Measurements from ENCODE around the gene MYO16.

Gene MYO16

DNA sequence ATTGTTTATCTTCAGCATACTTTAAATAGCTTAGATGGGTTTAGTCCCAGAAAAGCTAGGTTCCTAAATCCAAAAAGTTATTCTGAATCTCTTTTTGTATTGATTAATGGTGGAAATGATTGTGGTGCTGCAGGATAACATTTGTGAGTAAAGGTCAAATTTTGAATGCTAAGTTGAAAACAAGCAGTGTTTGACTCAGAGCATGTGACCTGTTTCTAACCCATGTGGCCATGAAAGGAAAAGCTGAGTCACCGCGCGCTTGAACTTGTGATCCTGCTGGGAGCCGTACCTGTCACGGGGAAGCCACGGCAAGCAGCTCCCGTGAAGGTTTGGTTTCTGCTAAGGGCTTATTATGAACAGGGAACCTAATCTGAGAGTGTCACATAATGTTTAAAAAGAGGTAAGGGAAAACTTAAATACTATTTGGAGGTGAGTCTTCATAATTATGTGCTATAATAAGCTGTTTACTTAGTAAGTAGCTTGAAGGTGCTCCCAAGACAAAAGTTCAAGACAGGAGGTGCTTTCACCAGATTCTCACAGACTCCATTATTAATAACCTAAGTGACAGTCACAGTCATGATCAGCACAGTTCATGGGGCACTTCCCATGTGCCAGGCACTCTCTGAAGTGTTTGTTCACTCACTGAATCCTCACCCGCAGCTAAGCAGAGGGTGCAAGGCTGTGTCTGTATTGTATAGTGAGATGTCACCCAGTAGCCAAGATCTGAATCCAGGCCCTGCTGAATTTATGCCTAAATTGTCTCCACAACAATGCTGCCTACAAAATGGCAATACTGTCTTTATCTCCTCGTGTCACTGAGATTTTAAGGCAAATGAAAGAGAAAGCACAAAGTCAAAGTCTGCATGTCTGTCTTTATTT, 286.5 kb downstream of the MYO16 start:
- no peak overlapping the region for H3K27ac ChIP-seq (ENCODE audit: extremely low read depth, low read depth, low read length)
- H3K4me1 ChIP-seq (ENCODE audit: control insufficient read depth, insufficient read depth, low read length), result no peaks in the 10 kb centered on the region; the same call in 1 of the 2 replicates
- CTCF ChIA-PET, result interaction anchor here (0.6 to 2.3 kb wide), 16 partner anchors 8 to 691 kb away, joined by 3 to 9 read pairs (median 4); no protein-coding TSS in a partner anchor
- H3K36me3 ChIP-seq (ENCODE audit: control insufficient read depth in 2 of 2, insufficient read depth in 1 of 2, low read length in 2 of 2), result no peaks in the 10 kb centered on the region
- TF ChIP-seq ZNF10 (tag by site-specific recombination; IDR thresholded peaks at IDR 0.05) (0 out of 2 replicates have a peak, but pooled peaks have one; percentile 54), ZIC2 (tag by site-specific recombination; IDR thresholded peaks at IDR 0.05) (no peak), TRIM28 (IDR thresholded peaks at IDR 0.05; ENCODE audit: borderline replicate concordance, low read length) (0 out of 2 replicates have a peak, but pooled peaks have one; percentile 39)
- POLR2A ChIA-PET, result no interaction called here
- no peak overlapping the region for H3K4me3 ChIP-seq (ENCODE audit: low read depth, low read length)
- no peaks in the 10 kb centered on the region for H3K9me3 ChIP-seq (ENCODE audit: control insufficient read depth, insufficient read depth, low read depth, low read length)

DNA sequence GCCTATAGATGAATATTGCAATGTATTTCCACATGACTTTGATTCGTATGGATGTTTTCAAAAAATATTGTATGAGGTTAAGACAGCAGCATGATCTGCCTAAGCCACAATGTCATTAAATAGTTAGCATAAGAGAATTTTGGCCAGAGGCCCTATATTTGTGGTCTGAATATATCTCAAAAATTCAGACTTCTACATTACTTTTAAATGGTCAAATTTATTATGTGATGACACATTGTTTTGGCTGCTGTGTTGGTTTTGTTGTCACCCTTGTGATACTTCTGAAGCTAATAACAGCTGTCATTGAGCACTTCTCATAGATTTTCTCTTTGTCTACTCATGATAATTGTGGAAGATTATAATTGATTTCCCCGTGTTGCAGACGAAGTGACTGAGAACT, 288.2 kb downstream of the MYO16 start:
- Histone ChIP-seq H3K36me3 (ENCODE audit: control insufficient read depth in 2 of 2, insufficient read depth in 1 of 2, low read length in 2 of 2) (no peaks in the 10 kb centered on the region), H3K9me3 (ENCODE audit: control insufficient read depth, insufficient read depth, low read depth, low read length) (no peaks in the 10 kb centered on the region), H3K27ac (ENCODE audit: extremely low read depth, low read depth, low read length) (no peak overlapping the region), H3K4me3 (ENCODE audit: low read depth, low read length) (no peak overlapping the region), H3K4me1 (ENCODE audit: control insufficient read depth, insufficient read depth, low read length) (no peaks in the 10 kb centered on the region; the same call in 1 of the 2 replicates)
- TF ChIP-seq, protein P1, sequence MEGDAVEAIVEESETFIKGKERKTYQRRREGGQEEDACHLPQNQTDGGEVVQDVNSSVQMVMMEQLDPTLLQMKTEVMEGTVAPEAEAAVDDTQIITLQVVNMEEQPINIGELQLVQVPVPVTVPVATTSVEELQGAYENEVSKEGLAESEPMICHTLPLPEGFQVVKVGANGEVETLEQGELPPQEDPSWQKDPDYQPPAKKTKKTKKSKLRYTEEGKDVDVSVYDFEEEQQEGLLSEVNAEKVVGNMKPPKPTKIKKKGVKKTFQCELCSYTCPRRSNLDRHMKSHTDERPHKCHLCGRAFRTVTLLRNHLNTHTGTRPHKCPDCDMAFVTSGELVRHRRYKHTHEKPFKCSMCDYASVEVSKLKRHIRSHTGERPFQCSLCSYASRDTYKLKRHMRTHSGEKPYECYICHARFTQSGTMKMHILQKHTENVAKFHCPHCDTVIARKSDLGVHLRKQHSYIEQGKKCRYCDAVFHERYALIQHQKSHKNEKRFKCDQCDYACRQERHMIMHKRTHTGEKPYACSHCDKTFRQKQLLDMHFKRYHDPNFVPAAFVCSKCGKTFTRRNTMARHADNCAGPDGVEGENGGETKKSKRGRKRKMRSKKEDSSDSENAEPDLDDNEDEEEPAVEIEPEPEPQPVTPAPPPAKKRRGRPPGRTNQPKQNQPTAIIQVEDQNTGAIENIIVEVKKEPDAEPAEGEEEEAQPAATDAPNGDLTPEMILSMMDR (tag by site-specific recombination; IDR thresholded peaks at IDR 0.05), result no peak
- POLR2A ChIA-PET, result no interaction called here
- CTCF ChIA-PET, result no interaction called here

DNA sequence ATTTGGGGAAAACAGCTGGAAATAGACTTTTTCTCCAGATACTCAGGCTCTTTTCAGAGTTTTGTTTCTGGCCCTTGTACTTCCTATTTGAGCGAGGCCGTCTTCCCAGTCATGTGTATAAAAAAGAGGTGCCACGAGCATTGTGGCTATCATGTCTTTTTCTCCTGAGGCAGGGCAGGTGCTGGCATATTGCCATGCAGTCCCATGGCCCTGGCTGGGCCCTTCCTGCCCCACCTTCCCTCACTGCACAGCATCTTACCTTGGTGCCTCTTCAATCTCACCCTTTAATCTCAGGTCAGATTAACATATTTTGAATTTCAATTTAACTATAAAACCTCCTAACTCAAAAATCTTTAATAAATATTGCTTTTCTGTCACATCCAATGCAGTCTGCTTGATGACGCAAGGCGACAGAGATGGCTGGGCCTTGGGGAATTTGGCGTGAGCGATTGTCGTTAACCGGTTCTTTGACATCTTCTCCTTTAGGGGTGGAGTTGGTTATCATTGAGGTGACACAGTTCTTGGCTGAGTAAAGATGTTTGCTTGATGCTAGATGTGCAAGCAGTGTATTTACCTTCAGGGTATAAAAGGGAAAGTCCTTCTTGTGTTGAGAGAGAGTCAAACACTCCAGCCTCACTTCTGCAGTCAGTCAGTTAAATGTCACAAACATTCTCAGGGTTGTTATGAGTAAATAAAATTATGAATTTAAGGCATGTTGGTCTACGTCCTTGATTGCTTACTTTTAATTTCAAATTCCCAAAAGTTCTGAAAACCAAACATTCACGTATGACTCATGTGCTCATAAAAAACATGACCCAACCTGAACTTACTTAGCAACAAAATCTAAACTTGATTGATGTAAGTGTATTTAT, 289.9 kb downstream of the MYO16 start:
- ChIA-PET CTCF (no interaction called here), POLR2A (no interaction called here)
- TF ChIP-seq ZNF132 (tag by site-specific recombination; IDR thresholded peaks at IDR 0.05; ENCODE audit: borderline replicate concordance) (no peak), ZNF16 (tag by site-specific recombination; IDR thresholded peaks at IDR 0.05; ENCODE audit: low read depth) (no peak), ZBTB17 (tag by site-specific recombination; IDR thresholded peaks at IDR 0.05) (no peak), WT1 (tag by site-specific recombination; IDR thresholded peaks at IDR 0.05) (no peak), ZNF571 (tag by site-specific recombination; IDR thresholded peaks at IDR 0.05) (no peak)
- TF ChIP-seq, protein P2, sequence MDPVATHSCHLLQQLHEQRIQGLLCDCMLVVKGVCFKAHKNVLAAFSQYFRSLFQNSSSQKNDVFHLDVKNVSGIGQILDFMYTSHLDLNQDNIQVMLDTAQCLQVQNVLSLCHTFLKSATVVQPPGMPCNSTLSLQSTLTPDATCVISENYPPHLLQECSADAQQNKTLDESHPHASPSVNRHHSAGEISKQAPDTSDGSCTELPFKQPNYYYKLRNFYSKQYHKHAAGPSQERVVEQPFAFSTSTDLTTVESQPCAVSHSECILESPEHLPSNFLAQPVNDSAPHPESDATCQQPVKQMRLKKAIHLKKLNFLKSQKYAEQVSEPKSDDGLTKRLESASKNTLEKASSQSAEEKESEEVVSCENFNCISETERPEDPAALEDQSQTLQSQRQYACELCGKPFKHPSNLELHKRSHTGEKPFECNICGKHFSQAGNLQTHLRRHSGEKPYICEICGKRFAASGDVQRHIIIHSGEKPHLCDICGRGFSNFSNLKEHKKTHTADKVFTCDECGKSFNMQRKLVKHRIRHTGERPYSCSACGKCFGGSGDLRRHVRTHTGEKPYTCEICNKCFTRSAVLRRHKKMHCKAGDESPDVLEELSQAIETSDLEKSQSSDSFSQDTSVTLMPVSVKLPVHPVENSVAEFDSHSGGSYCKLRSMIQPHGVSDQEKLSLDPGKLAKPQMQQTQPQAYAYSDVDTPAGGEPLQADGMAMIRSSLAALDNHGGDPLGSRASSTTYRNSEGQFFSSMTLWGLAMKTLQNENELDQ (tag by site-specific recombination; IDR thresholded peaks at IDR 0.05; ENCODE audit: low read depth), result no peak
- TF ChIP-seq, protein P3, sequence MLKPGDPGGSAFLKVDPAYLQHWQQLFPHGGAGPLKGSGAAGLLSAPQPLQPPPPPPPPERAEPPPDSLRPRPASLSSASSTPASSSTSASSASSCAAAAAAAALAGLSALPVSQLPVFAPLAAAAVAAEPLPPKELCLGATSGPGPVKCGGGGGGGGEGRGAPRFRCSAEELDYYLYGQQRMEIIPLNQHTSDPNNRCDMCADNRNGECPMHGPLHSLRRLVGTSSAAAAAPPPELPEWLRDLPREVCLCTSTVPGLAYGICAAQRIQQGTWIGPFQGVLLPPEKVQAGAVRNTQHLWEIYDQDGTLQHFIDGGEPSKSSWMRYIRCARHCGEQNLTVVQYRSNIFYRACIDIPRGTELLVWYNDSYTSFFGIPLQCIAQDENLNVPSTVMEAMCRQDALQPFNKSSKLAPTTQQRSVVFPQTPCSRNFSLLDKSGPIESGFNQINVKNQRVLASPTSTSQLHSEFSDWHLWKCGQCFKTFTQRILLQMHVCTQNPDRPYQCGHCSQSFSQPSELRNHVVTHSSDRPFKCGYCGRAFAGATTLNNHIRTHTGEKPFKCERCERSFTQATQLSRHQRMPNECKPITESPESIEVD (tag by site-specific recombination; IDR thresholded peaks at IDR 0.05), result no peak
- H3K9me3 ChIP-seq (ENCODE audit: control insufficient read depth, insufficient read depth, low read depth, low read length), result no peaks in the 10 kb centered on the region
- H3K36me3 ChIP-seq (ENCODE audit: control insufficient read depth in 2 of 2, insufficient read depth in 1 of 2, low read length in 2 of 2), result no peaks in the 10 kb centered on the region
- no peak overlapping the region for H3K4me3 ChIP-seq (ENCODE audit: low read depth, low read length)
- H3K4me1 ChIP-seq (ENCODE audit: control insufficient read depth, insufficient read depth, low read length), result no peaks in the 10 kb centered on the region; the same call in 1 of the 2 replicates
- H3K27ac ChIP-seq (ENCODE audit: extremely low read depth, low read depth, low read length), result no peak overlapping the region

All from HEK293 (cell line).